Peyer's patch (tissue), 4 donors: ENCODE data around the gene FBXO10. TPM values are rescaled to one million over a fixed set of nuclear protein-coding genes. Genes with fewer than 3 reads are reported as not detected.
"Not testable (repeated sequence)": the region's sequence is repeated elsewhere in the genome, so short reads cannot be mapped to it uniquely, and the experiment has no call there.

Experiments
- DNase-seq, 3 donors: peaks; one replicate each; pipeline ENCODE4 v3.0.0-alpha.2; 2017 to 2019
- H3K27ac ChIP-seq, 4 donors: fragments of 200-600 bp; sonication (generic); one replicate each; pipeline ENCODE4 v1.5.1; 2016 to 2019
- H3K27me3 ChIP-seq, 2 donors: fragments of 200-600 bp; sonication (generic); one replicate each; pipeline ENCODE4 v1.5.1; 2019
- H3K36me3 ChIP-seq, 3 donors: fragments of 200-600 bp; sonication (generic); one replicate each; pipeline ENCODE4 v1.5.1; 2016 to 2019
- H3K4me1 ChIP-seq, 4 donors: fragments of 200-600 bp; sonication (generic); one replicate each; pipeline ENCODE4 v1.5.1; 2016 to 2019
- H3K4me3 ChIP-seq, 4 donors: fragments of 200-600 bp; sonication (generic); 1 replicate in 3 of 4; 2 replicates in 1 of 4; pipeline ENCODE4 v1.5.1; 2016 to 2019; ENCODE audit warnings: mild to moderate bottlenecking in 1 of 4
- H3K9me3 ChIP-seq, 4 donors: fragments of 200-600 bp; sonication (generic); one replicate each; pipeline ENCODE4 v1.5.1; 2016 to 2019; ENCODE audit warnings: mild to moderate bottlenecking in 1 of 4
- CTCF ChIP-seq, 6 experiments: fragments of 450-650 bp in 4 of 6; fragments of 200-600 bp in 2 of 6; sonication (generic) in 1 of 6; IDR thresholded peaks; one replicate each; pipeline ENCODE4 v1.5.1; 2017 to 2019; ENCODE audit warnings: antibody characterized with exemption in 6 of 6, mild to moderate bottlenecking in 3 of 6, moderate library complexity in 1 of 6
- POLR2A ChIP-seq, 2 donors: fragments of 450-650 bp; IDR thresholded peaks; one replicate each; pipeline ENCODE4 v1.5.1; 2017; ENCODE audit warnings: antibody characterized with exemption in 2 of 2, mild to moderate bottlenecking in 2 of 2, moderate library complexity in 2 of 2
- total RNA-seq, 4 donors: library from RNA; depleted of rRNA; stranded (reverse); fragments of >200 nt; gene quantifications; one replicate each; pipeline ENCODE4 v1.1.0, GENCODE V29; 2016

Gene FBXO10
- total RNA-seq, 4 donors from 2014 or later, result 1.6 to 12.4 (median 4.2) TPM

GRCh38 chr9:37517923-37518322 lies 58.3 kb downstream of the FBXO10 start:
- no peaks in the 10 kb centered on the region for H3K27me3 ChIP-seq
- H3K4me3 ChIP-seq, result no peak overlapping the region
- H3K4me1 ChIP-seq, result no peaks in the 10 kb centered on the region
- no peaks in the 10 kb centered on the region for H3K9me3 ChIP-seq
- no peak for TF ChIP-seq POLR2A (IDR thresholded peaks at IDR 0.05)
- TF ChIP-seq CTCF (IDR thresholded peaks at IDR 0.05), result no peak
- H3K36me3 ChIP-seq, result peaks cover 0 to 15% (median 0%) of the 10 kb centered on the region in 3 donors
- DNase-seq, result no peak
- no peak overlapping the region for H3K27ac ChIP-seq

GRCh38 chr9:37515620-37516258 lies 60.4 kb downstream of the FBXO10 start:
- no peak overlapping the region for H3K4me3 ChIP-seq
- no peaks in the 10 kb centered on the region for H3K36me3 ChIP-seq
- no peaks in the 10 kb centered on the region for H3K27me3 ChIP-seq
- no peak for TF ChIP-seq POLR2A (IDR thresholded peaks at IDR 0.05)
- no peak for TF ChIP-seq CTCF (IDR thresholded peaks at IDR 0.05)
- H3K27ac ChIP-seq, result no peak overlapping the region
- no peak for DNase-seq
- H3K9me3 ChIP-seq, result no peaks in the 10 kb centered on the region
- H3K4me1 ChIP-seq, result no peaks in the 10 kb centered on the region

- no peak for TF ChIP-seq POLR2A (IDR thresholded peaks at IDR 0.05)
- TF ChIP-seq CTCF (IDR thresholded peaks at IDR 0.05), result no peak
- no peak for DNase-seq
- no peaks in the 10 kb centered on the region for H3K9me3 ChIP-seq
- no peak overlapping the region for H3K27ac ChIP-seq
- H3K27me3 ChIP-seq, result no peaks in the 10 kb centered on the region
- no peaks in the 10 kb centered on the region for H3K4me1 ChIP-seq
- peak overlapping the region in 1 of 4 donors; percentile 15 for H3K4me3 ChIP-seq
- no peaks in the 10 kb centered on the region for H3K36me3 ChIP-seq
Observed at GRCh38 chr9:37514999-37515398, 61.2 kb downstream of the FBXO10 start.

- not testable (repeated sequence) for DNase-seq, H3K27me3 ChIP-seq, H3K4me1 ChIP-seq, H3K4me3 ChIP-seq, H3K9me3 ChIP-seq, H3K27ac ChIP-seq, H3K36me3 ChIP-seq
Observed at GRCh38 chr9:37514415-37514814, 61.8 kb downstream of the FBXO10 start.

- Histone ChIP-seq H3K36me3 (no peaks in the 10 kb centered on the region), H3K4me1 (no peaks in the 10 kb centered on the region), H3K27ac (no peak overlapping the region), H3K27me3 (no peaks in the 10 kb centered on the region), H3K4me3 (no peak overlapping the region), H3K9me3 (no peaks in the 10 kb centered on the region)
- TF ChIP-seq POLR2A (IDR thresholded peaks at IDR 0.05) (no peak), CTCF (IDR thresholded peaks at IDR 0.05) (no peak)
- no peak for DNase-seq
Observed at GRCh38 chr9:37512437-37512836, 63.7 kb downstream of the FBXO10 start.

GRCh38 chr9:37511016-37512010 lies 64.9 kb downstream of the FBXO10 start:
- Histone ChIP-seq H3K9me3 (no peaks in the 10 kb centered on the region), H3K4me3 (no peak overlapping the region), H3K27me3 (no peaks in the 10 kb centered on the region), H3K27ac (no peak overlapping the region), H3K4me1 (no peaks in the 10 kb centered on the region), H3K36me3 (no peaks in the 10 kb centered on the region)
- peak in 1 of 3 donors; percentile 36 for DNase-seq
- no peak for TF ChIP-seq POLR2A (IDR thresholded peaks at IDR 0.05)
- TF ChIP-seq CTCF (IDR thresholded peaks at IDR 0.05), result no peak

- not testable (repeated sequence) for H3K4me3 ChIP-seq
Observed at GRCh38 chr9:37510053-37510452, 66.1 kb downstream of the FBXO10 start.

More at GRCh38 chr9:37510053-37510452, 66.1 kb downstream of the FBXO10 start:
- not testable (repeated sequence) for H3K4me1 ChIP-seq, H3K27me3 ChIP-seq, H3K9me3 ChIP-seq, H3K27ac ChIP-seq, H3K36me3 ChIP-seq
- DNase-seq, result peak in 1 of 3 donors; percentile 1
